ENCODE data around the gene ALCAM.

The ALCAM gene

DNA sequence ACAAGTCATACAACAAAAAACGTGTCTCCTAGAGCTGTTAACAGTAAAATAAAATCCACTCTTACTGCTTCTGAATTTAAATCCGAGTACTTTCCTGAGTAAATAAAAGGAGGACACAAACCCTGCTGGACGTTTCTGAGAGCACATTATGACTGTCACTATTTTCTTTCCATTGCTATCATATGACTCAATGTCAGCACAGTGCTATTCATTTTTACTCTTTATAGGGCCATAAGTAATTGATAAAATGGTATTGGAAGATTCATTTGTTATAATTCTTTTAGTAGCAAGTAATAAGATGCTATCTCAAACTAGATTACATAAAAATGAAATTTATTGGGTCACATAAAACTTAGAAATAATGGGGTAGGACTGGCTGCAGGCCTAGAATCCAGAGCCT lies 68.6 kb downstream of the ALCAM start:
- no peak for DNase-seq

DNA sequence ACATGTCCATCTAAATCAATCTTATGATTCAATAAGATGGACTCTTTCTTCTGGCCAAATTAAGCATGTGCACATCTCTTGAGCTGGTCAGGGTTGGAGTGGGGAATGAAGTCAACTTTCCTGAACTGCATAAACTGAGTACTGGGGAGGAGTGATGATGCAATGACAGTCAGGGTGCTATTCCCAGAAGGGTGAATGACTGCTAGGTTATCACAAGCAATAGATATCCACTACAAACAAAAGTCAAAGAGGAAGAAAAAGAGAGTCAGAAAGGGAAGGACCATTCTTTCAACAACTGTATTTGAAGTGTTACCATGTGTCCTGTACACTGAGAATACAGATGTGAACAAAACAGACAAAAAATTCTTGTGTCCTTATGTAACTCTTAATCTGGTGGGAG lies 70.0 kb downstream of the ALCAM start:
- no peak for DNase-seq

DNA sequence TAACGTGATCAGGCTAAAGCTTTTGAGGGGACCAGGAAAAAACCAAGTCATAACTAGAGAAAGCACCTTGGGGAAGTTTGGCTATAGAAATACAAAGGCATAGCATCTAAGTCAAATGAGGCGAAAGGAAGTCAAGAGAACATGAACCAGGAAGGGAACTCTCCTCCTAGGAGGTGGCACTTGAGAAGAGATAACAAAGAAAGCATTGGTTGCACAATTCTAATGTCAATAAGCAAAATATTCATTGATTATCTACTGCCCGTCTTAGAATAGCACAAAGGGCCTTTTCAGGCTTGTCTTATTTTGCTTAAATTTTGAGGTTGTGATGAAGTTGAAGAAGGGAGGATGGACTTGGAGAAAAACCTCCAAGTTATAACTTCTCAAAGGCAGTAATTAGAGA lies 73.4 kb downstream of the ALCAM start:
- no peak for DNase-seq

DNA sequence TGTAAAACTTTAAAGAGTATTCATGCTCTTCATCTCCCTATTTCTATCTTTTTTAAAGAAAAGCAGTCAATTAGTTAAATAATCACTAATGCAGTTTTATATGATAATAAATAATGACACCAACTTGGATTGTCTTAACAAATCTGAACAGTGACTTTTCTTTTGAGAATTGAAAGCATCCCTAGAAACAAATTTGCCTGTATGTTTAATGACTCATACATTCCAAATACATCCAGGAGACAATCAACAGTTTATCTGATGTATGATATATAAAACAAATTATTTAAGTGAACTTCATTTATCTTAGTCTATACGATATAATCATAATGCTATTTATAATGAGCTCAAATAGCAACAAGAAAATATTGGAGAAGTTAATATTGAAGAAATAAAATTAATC lies 78.0 kb downstream of the ALCAM start:
- peak; percentile 52 for DNase-seq

DNA sequence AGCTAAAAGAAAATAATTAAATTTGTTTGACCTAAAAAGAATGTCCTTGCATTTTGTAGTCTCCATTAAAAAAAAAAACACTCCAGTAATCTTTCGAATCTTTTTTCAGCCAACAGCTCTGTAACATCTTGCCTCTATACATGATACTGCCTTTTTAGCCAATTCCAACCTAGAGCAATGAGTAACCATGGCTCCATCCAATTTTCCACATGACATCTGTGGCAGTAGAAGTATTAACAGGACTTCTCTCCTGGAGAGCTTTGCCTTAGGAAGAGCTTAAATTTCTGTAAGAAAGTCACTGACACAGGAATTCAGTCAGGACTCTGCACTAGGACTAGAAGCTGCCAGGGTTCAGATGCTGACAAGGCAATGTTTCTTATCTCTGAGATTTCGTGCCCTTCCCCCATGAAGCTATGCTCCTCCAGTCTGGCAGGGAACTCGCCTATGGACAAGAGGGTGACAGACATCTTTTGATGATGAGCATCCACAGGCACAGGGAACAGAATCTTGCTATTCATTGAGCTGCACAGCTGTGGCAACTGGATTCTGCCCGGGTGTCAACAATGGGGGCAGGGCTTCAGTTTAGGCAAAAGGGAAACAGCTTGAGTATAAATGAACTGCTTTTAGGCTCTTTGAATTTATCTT lies 81.8 kb downstream of the ALCAM start:
- no peak for DNase-seq

DNA sequence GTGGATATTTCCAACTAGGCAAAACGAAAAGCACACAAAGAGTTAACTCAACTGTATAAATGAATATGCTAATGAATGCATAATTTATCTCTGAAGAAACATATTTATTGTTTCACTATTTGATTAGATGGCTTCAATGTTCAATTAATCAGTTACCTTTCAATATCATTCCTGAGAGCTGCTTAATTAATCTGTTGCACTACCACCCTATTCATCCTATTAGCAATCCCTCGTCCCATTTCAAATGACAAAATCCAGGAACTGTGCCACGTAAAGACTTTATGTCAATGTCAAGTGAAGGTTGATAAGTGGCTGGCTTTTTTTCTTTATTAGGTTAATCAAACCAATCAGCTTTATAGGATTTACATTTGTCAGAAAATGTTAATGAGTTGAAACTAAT lies 82.7 kb downstream of the ALCAM start:
- DNase-seq = no peak

DNA sequence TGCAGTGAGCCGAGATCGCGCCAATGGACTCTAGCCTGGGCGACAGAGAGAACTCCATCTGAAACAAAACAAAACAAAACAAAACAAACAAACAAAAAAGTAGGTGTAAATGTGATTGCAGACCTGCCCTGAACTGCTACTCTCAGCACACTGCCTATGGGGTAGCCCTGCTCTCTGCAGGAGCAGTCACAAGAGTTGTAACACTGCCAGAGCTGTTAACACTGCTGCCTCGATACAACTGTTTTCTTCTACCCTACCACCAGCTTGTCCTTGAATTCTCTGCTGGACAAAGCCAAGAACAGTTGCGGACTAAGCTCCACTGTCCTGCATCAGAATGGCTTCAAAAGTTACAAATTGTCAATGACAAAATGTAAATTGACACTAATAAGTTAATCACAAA lies 89.3 kb downstream of the ALCAM start:
- no peak for DNase-seq

DNA sequence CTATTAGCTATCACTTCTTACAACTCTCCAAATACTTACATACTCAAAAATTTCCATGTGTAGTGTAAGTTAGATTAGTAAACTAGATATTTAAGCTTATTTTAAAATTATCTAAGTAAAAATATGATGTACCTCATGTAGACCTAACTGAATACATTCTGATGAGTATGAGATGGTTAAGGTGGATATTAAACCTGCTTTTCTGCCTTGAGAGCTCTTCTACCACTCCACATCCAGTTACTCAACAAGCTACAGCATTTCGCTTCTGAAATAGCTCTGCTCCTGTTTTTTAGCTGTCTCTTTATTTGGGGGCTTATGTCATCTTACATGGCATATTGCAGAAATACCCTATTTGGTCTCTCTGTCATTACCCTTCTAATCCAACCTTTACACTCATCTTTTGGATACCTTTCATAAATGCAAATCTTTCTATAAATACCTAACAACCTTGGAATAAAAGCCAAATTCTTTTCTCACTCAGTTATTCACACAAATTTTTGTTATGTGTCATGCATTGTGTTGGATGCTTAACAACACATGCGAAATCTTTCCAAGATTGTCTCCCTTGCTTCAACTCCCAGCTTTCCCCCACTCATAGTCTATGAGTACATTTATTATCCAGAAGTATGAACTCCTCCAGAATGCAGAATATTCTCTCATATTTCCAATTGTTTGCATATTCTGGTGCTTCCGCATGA lies 92.0 kb downstream of the ALCAM start:
- DNase-seq = peak; percentile 54

DNA sequence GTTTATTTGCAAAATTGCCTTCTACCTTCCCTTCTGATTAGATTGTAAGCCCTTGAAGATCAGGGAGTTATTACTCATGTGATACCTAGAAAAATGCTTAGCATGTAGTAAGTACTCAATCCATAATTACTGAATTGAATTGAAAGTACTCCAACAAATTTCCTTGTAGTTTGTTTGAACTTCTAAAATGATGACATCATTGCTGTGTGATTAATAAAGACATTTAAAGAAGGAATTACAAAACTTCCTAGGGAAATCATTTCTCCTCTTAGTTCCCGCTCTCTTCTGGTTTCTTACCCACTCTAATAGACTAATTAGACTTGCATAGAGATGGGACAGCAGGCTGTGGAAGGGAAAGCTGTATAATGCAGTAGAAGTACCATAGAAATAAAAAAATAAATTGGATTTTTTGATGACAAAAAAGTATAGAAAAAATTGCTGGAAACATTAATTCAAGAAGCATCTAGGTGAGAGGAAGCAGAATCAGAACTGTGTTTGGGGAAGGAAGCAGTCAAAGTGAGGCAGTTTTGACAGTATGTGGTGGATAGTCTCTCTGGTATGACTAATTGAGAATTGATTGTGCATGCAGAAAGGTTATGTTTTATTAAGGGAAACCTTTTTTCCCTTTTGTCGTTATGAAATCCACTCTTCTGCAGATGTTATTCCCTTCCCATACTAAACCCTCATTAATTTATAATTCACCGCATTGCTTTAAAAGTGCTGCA lies 93.0 kb downstream of the ALCAM start:
- DNase-seq = peak; percentile 28

DNA sequence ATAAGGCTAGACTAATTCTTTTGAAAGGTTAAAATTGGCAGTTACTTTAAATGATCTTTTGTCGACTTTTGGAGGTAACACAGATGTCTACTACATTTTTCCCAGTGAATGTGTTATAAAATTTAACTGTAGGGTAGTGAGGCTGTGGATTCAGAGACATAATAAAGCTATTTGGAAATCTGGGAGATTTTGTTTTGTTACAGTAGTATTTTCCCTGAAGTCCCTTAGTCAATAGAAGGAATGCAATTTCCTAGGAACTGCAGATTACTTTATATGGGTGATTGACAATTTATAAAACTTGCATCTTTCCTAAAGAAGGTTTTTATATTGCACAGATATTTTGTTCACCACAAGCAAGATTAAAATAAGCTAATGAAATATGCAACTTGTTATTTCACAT lies 96.9 kb downstream of the ALCAM start:
- DNase-seq = no peak

DNA sequence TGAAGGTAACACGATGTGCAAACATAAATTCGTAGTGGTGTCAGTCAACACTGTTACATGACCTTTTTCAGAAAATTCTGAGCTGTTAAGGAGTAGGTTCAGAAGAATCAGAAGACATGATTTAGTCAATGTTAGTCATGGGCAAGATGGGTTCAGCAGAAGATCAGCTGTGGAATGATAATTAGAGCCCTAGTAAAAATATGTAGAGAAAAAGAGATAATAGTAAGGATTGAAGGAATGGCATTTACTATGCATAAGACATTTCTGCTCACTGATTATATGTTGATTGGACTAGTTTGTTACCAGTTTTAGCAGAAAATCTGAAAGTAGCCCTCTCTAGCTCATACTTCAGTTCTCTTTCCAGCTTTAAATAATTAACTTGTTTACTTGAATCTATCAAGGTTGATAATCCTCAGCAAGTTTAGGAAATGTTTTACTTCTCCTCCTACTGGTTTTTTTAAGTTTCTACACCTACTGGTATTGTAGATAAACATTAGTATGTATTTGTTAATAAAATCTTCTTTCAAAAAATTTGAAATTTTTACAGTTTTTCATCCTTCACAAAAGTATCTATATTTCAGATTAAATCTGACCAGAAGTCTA lies 98.6 kb downstream of the ALCAM start:
- DNase-seq = no peak

DNA sequence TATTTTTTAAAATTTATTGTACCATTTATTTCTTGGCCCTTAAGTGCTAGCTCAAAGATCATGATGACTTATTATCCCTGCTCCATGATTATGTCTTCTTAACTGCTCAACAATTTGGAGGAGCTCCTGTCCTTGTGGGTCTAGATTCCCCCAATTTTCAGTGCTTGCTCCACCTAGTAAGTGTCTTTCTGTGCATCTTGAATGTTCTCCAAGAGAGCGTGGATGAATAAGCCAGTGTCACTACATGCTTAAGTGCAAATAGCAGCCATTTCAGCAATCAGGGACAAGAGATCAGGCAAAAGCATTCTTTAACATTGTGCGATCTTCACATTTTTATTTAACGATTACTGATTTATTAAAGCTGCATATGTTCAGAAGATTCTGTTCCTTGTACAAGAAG lies 99.4 kb downstream of the ALCAM start:
- no peak for DNase-seq

DNA sequence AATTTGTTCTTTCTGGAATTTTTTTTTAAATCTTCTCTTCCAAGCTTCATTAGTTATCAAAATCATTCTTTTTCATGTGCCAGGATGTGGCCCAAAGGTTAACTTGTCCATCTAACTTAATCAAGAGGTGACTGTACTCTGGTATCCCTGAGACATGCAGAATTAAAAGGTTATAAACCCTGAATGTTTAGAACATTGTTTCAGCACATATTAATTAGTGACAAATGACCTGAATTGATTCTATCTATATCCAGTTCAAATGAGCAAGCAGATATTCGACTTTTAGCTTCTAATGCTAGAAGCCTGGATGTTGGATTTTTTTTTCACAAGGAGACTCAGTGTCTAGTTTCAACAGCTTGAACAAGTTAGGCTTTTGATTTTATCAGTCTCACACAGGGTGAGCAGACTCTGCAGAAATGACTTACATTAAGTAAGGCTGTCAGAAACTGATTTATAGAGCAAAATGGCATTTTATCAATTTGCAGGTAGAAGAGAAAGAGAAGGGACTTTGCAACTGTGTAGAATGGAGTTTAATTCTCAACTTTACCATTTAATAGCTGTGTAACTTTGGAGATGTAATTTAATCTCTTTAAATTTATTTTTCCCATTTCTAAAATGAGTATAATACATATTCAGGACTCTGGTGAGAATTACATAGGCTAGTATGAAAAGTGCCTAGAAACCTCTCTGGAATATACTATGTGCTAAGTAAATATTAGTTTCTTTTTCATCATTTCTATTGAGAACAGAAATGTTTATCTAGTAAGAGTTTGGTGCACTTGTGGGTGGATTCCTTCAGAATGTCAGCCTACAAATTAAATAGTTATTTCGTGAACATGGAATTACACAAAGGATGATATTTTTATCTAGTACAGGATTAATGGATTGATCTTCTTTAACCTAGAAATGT lies 100.0 kb downstream of the ALCAM start:
- DNase-seq = no peak

DNA sequence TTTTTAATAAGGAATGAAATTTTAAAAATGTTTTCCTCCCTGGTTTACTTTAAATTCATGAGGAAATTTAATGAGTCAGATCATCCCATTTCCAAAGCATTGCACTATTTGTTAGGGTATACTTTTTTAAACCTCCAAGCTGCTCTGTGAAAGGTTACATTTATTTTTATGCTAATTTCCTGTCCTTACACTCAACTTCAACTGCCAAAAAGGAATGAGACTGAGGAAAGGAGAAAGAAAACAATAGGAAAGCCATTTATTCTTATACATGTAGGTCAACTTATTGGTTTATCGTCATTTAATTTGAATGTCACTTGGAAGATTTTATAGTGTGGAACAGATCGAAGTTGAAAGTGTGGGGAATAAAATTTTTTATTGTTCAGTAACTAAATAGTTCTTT lies 104.1 kb downstream of the ALCAM start:
- DNase-seq = no peak

DNA sequence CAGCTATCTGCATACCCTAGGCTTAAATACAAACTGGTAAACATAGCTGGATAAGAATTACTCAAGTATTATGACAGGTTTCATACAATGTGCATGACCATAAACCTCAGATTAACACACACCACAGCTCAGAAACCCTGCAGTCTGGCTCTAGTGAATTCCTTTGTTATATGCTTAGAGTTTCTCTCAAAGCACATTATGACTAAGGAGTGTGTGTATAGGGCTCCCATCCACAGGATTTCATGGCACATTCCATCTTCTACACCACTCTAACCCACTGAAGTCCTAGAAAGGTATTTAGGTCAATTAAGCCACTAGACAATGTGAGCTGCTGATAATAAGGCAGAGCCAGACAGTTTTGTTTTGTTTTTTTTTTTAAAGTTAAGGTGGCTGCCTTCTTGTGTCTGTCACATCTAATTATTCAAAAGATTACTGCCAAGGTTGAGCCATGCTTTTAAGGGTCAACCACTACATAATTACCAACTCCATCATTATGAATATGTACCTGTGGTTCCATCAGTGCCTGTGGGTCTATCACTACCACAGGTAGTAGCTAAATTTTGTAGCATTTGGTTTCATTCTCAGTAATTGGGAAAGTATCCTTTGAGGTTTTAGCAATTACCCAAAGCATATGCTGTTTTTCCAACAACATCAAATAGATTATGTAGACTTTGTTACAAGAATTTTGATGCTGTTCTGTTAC lies 107.0 kb downstream of the ALCAM start:
- DNase-seq = peak; percentile 79

DNA sequence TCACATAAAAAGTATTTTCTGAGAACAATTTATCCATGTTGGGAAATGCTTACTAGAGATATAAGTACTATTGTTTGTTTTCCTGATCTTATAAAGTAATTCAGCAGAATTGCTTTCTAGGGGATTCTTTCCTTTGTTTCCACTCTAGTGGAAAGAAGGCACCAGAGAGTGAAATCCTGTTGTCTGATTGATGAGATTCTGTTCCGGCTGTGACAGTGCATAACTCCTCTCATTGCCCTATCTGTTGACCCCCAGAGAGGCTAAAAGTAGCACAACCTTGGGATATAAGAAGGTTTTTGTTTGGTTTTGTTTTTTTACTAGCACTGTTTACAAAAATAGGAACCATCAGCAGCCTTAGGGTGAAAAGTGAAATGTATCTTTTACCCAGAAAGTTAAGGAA lies 114.1 kb downstream of the ALCAM start:
- no peak for DNase-seq

DNA sequence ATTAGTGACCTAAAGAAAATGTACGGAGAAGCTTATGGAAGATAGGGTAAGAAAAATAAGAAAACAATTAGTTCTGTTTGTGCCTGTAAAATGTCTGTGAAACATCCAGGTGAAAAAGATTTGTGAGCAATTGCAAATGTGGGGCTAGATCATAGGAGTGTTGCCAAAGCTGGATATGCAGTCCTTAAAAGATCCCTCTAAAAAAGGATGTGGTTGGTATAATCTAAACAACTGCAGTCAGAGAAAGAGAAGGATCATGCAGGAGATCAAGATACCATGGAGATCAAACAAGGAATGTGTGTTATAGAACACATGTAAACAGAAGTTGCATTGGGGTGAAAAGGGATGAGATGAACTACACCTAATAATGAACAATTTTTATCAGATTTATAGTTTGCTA lies 116.8 kb downstream of the ALCAM start:
- no peak for DNase-seq

DNA sequence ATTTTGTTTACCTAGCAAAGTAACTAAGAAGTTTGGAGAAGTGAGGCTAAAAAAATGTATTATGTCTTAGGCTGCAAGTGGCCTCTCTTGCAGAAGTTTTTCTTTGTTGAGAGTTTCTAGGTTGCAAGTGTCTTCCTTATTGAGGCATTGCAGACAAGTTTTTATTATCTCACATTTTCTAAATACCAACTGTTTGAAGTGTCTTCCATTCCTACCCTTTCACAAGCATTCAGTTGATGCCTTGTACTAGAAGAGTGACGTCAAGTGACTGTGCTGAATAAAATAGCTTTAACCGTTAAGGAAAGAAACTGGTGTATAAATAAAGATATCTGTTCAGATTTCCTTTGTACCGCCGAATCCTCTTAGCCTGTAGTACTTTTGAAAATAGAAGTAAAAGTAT lies 123.3 kb downstream of the ALCAM start:
- peak; percentile 31 for DNase-seq

DNA sequence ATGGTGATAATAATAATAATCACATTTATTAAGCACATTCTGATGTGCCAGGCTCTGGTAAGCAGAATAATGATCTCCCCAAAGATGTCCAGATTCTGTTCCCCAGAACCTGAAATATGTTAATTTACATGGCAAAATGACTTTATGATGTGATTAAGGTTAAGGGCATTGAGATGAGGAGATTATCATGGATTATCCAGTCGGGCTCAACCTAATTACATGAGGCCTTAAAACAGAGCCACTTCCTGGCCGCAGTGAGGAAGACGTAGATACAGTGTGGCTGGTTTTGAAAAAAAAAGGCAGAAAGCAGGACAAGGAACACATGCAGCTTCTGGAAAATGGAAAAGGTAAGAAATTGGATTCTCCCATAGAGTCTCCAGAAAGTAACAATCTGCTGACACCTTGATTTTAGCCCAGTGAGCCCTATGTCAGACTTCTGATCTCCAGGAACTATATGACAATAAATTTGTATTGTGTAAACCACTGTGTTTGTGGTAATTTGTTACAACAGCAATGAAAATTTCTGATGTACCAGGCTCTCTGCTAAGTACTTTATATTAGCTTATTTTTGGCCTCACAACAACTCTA lies 126.7 kb downstream of the ALCAM start:
- no peak for DNase-seq

DNA sequence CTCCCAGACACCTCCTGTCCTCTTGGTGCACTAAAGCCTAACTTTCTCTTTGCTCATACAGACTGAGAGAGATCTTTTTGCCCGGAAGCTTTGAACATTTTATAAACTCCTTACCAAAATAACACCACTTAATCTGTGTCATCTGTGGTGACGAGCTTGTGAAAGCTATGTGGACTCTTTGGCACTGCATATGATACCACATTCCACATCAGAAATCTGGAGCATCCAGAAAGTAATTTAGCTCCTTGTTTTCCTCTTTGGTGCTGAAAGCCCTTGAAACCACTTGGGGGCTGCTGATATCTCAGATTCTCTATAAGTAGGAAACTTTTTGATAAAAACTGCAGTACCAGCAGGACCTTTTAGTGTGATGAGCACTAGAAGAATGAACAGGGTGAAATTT lies 128.3 kb downstream of the ALCAM start:
- DNase-seq = peak; percentile 45

DNA sequence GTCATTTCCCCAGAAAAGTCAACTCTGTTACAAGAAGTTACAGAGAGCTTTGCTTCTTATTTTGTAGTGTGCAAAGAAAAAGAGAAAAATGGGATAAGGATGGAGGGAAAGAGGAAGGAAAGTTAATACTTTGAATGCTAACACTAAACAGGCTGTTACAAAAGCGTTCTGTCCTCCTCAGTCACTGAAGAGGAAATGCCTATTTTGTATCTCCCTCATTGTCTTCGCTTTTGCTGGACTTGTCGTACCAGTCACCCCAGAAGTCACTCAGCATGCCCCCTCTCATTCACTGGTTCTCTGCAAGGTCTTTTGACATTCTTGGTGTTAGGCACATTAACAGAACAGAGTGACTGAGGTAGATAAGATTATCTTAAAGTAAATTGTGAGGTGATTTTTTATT lies 129.6 kb downstream of the ALCAM start:
- no peak for DNase-seq

DNA sequence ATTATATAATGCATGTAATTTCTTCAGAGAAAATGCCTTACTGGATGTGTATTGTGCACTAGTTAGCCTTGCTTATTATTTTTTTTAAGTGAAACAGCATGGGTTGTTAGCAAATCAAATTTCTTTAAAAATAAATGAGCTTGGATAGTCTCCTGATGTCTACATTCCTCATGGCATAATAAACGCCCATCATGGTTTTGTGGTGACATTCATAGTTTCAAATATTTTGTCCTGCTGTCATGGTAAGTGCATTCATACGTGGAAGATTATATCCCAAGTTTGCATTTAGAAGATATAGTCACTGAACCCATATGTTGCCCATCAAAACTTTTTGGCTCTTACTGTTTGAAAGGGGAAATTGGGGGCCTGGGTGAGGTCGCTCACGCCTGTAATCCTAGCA lies 130.7 kb downstream of the ALCAM start:
- DNase-seq = no peak

Measured in EL (cell line).